Activated T-cell treated with anti-CD3 and anti-CD28 coated beads, Interleukin-2, amount 50 U/mL, for 1 hour (primary cell): Measurements from ENCODE around the gene TMEM126B.

Experiments used
- DNase-seq: peaks from one replicate; pipeline ENCODE4 v3.0.0-alpha.2; 2020

The TMEM126B gene

DNA sequence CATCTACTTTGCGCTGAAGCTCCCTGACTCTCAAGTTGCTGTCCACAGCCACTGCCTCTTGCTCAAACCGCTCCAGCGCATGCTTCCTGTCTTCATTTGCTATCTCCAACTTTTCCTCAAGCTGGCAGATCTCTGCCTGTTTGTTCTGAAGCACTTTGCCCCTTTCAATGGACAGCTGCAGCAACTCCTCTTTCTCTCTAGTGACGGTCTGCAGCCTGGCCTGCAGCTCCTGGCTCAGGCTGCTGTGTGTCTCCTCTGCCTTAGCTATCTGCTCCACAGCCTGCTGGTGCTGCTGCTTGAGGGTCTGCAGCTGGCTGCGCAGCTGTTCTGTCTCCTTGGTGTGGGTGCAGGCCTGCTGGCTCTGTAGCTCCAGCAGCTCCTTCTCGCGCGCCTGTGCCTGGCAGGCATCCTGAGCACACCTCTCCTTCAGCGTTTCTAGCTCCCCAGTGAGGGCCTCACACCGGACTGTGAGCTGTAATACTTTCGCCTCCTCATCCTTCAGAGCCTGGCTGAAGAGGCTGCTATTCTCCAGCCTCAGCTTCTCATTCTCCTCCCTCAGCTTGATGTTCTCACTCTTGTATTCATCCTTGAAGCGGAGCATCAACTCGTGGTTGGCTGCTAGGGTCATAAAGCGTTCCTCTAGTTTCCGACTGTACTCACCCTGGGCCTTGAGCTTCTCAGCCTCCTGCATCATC lies 56.9 kb downstream of the TMEM126B start:
- no peak for DNase-seq

DNA sequence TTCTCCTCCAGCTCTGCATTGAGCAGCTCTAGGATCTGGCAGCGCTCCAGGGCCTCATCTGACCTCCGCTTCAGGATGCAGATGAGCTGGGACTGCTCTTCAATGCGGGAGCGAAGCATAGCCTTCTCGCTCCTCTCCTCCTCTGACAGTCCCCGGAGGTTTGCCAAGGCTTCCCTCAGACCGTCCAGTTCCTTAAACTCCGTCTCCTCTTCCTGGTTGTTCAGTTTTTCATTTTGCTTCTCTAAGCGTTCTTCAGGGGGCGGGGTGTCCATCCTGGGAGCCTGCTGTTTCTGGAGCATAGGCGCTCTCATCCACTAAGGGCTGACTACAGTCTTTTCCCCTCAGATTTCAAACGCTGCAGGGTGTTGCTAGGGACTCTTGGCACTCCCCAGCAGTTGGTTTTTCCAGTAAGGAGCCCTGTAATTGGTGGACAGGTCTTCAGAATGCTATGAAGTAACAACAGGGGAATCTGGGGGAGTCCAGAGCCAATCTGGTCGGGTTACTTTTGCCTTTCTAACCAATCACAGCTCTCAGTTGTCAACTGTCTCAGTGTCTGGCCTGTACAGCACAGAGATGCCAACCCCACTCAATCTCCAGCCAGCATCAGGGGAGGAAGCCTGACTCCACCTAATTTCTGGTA lies 57.5 kb downstream of the TMEM126B start, which contains the start of gene CCDC89:
Gene CCDC89 (minus strand): TSS at position 376 of the 640 bp plus-strand sequence. CDS start 65 bp downstream, at position 311.
- no peak for DNase-seq
